Measurements from ENCODE around the gene GPR31. TPM values are rescaled to one million over a fixed set of nuclear protein-coding genes. Genes with fewer than 3 reads are reported as not detected.

GPR31 gene
- total RNA-seq, 1 donor from 2014 or later = not detected

DNA sequence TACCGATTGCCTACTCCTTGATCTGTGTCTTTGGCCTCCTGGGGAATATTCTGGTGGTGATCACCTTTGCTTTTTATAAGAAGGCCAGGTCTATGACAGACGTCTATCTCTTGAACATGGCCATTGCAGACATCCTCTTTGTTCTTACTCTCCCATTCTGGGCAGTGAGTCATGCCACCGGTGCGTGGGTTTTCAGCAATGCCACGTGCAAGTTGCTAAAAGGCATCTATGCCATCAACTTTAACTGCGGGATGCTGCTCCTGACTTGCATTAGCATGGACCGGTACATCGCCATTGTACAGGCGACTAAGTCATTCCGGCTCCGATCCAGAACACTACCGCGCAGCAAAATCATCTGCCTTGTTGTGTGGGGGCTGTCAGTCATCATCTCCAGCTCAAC lies 21.4 kb downstream of the GPR31 start:
- H3K9me3 Mint-ChIP-seq (ENCODE audit: unreplicated experiment) = no peaks in the 10 kb centered on the region
- Histone ChIP-seq H3K4me3 (ENCODE audit: insufficient read depth, low read depth, low read length) (no peak overlapping the region), H2AFZ (ENCODE audit: low read depth, low read length) (no peak overlapping the region), H3K79me2 (ENCODE audit: insufficient read depth, low read length) (no peaks in the 10 kb centered on the region), H3K4me1 (ENCODE audit: insufficient read depth, low read length) (peaks cover 4% of the 10 kb centered on the region), H3K4me2 (ENCODE audit: low read length) (no peak overlapping the region), H3K27me3 (ENCODE audit: insufficient read depth, low read length) (no peaks in the 10 kb centered on the region), H3K9ac (ENCODE audit: low read length) (no peak overlapping the region), H4K20me1 (ENCODE audit: insufficient read depth, low read length) (no peaks in the 10 kb centered on the region), H3K27ac (ENCODE audit: low read depth, low read length) (no peak overlapping the region), H3K9me3 (ENCODE audit: insufficient read depth, low read depth, low read length) (no peaks in the 10 kb centered on the region), H3K36me3 (ENCODE audit: insufficient read depth, low read length) (no peaks in the 10 kb centered on the region)
- FAIRE-seq (no peak), DNase-seq (ENCODE audit: low read depth) (no peak)
- H3K36me3 Mint-ChIP-seq (ENCODE audit: low read depth, unreplicated experiment) = no peaks in the 10 kb centered on the region
- H3K4me3 Mint-ChIP-seq (ENCODE audit: unreplicated experiment) = no peak overlapping the region
- H3K27ac Mint-ChIP-seq (ENCODE audit: unreplicated experiment) = no peak overlapping the region
- peaks cover 13% of the 10 kb centered on the region for H3K4me1 Mint-ChIP-seq (ENCODE audit: low read depth, unreplicated experiment)
- H3K27me3 Mint-ChIP-seq (ENCODE audit: low read depth, unreplicated experiment) = no peaks in the 10 kb centered on the region
- TF ChIP-seq, protein P1, sequence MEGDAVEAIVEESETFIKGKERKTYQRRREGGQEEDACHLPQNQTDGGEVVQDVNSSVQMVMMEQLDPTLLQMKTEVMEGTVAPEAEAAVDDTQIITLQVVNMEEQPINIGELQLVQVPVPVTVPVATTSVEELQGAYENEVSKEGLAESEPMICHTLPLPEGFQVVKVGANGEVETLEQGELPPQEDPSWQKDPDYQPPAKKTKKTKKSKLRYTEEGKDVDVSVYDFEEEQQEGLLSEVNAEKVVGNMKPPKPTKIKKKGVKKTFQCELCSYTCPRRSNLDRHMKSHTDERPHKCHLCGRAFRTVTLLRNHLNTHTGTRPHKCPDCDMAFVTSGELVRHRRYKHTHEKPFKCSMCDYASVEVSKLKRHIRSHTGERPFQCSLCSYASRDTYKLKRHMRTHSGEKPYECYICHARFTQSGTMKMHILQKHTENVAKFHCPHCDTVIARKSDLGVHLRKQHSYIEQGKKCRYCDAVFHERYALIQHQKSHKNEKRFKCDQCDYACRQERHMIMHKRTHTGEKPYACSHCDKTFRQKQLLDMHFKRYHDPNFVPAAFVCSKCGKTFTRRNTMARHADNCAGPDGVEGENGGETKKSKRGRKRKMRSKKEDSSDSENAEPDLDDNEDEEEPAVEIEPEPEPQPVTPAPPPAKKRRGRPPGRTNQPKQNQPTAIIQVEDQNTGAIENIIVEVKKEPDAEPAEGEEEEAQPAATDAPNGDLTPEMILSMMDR (IDR thresholded peaks at IDR 0.05; ENCODE audit: insufficient read depth, low read depth, low read length) = no peak
- no peak for TF ChIP-seq EZH2 (IDR thresholded peaks at IDR 0.05; ENCODE audit: insufficient read depth, low read length)

DNA sequence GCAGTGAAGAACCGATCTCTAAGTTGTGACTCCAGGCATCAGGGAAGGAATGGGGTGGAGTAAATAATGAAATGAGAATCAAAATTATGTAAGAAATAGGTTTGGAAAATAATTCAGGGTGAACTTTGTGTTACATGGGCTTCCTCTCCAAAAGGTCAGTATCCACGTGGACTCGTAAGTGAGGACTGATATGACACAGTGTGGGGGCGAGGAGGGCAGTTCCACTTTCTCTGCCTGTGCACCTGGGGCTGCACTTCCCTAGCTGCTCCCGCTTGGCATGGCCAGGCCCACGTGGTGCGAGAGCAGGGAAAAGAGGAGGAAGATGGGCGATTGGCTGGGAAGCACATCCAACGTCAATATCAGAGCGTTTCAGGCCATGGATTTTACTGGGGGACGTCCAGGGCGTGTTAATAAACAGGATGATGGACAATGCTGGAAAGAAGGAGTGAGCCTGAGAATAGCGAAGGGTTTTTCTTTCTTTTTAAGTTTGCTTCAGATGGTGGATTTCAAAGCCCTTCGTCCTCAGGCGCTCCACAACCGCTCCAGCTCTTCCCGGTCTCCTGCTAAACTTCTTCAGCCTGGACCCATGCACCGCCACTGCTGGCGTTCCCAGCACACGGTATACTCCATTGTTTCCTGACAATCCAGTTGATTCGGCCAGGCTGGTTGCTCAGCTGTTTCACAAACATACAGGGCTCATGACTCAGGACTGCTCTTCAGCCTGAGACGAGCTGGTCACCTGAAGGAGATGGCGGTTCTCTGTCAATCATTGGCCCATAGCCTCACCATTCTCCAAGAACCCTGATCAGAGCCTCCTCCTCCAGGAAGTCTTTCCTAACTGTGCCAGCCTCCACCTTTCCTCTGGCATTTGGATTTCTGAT lies 23.1 kb downstream of the GPR31 start:
- Histone ChIP-seq H3K4me3 (ENCODE audit: insufficient read depth, low read depth, low read length) (no peak overlapping the region), H3K4me1 (ENCODE audit: insufficient read depth, low read length) (no peaks in the 10 kb centered on the region), H3K27me3 (ENCODE audit: insufficient read depth, low read length) (no peaks in the 10 kb centered on the region), H2AFZ (ENCODE audit: low read depth, low read length) (no peak overlapping the region), H3K36me3 (ENCODE audit: insufficient read depth, low read length) (no peaks in the 10 kb centered on the region), H3K27ac (ENCODE audit: low read depth, low read length) (no peak overlapping the region), H3K9me3 (ENCODE audit: insufficient read depth, low read depth, low read length) (no peaks in the 10 kb centered on the region), H3K79me2 (ENCODE audit: insufficient read depth, low read length) (no peaks in the 10 kb centered on the region), H4K20me1 (ENCODE audit: insufficient read depth, low read length) (no peaks in the 10 kb centered on the region), H3K4me2 (ENCODE audit: low read length) (no peak overlapping the region), H3K9ac (ENCODE audit: low read length) (no peak overlapping the region)
- Mint-ChIP-seq H3K27me3 (ENCODE audit: low read depth, unreplicated experiment) (peaks cover 4% of the 10 kb centered on the region), H3K27ac (ENCODE audit: unreplicated experiment) (no peak overlapping the region), H3K4me3 (ENCODE audit: unreplicated experiment) (no peak overlapping the region), H3K9me3 (ENCODE audit: unreplicated experiment) (no peaks in the 10 kb centered on the region), H3K4me1 (ENCODE audit: low read depth, unreplicated experiment) (peaks cover 2% of the 10 kb centered on the region), H3K36me3 (ENCODE audit: low read depth, unreplicated experiment) (no peaks in the 10 kb centered on the region)
- DNase-seq (ENCODE audit: low read depth) = no peak
- FAIRE-seq = no peak
- TF ChIP-seq, protein P1 (IDR thresholded peaks at IDR 0.05; ENCODE audit: insufficient read depth, low read depth, low read length) = no peak
- no peak for TF ChIP-seq EZH2 (IDR thresholded peaks at IDR 0.05; ENCODE audit: insufficient read depth, low read length)

All from astrocyte (in vitro differentiated cells and primary cell).